CD14-positive monocyte (primary cell): Measurements from ENCODE around the gene SIGLEC7. TPM values are rescaled to one million over a fixed set of nuclear protein-coding genes. Genes with fewer than 3 reads are reported as not detected.

ENCODE experiments used
- DNase-seq, 3 donors: peaks; one replicate each; pipeline ENCODE4 v3.0.0-alpha.2; 2011 to 2022
- H2AFZ ChIP-seq: 2 replicates; pipeline ENCODE4 v1.6.0; 2012; ENCODE audit warnings: mild to moderate bottlenecking, low read depth, low read length, inconsistent platforms; ENCODE audit not compliant: insufficient read depth, poor library complexity, severe bottlenecking
- H3K27ac ChIP-seq, 2 donors: 1 replicate in 1 of 2; 2 replicates in 1 of 2; pipeline ENCODE4 v1.5.1; 2012 to 2013; ENCODE audit warnings: low read length in 2 of 2, control low read depth in 1 of 2, inconsistent platforms in 1 of 2, low read depth in 1 of 2, mild to moderate bottlenecking in 1 of 2
- H3K27me3 ChIP-seq, 2 donors: one replicate each; pipeline versions ENCODE4 v1.6.0 to v1.6.1; 2011 to 2013; ENCODE audit warnings: low read length in 2 of 2; ENCODE audit not compliant: control insufficient read depth in 2 of 2, insufficient read depth in 2 of 2
- H3K36me3 ChIP-seq, 2 donors: replicated peaks in 1 of 2; 1 replicate in 1 of 2; 2 replicates in 1 of 2; pipeline versions ENCODE4 v1.5.1 to v1.6.1; 2012 to 2013; ENCODE audit warnings: low read length in 2 of 2, control low read depth in 1 of 2, inconsistent platforms in 1 of 2, mild to moderate bottlenecking in 1 of 2; ENCODE audit not compliant: insufficient read depth in 2 of 2, control insufficient read depth in 1 of 2
- H3K4me1 ChIP-seq, 2 donors: 1 replicate in 1 of 2; 2 replicates in 1 of 2; pipeline versions ENCODE4 v1.5.1 to v1.6.1; 2012 to 2013; ENCODE audit warnings: low read length in 2 of 2, control low read depth in 1 of 2, inconsistent platforms in 1 of 2, mild to moderate bottlenecking in 1 of 2, moderate library complexity in 1 of 2; ENCODE audit not compliant: insufficient read depth in 2 of 2, control insufficient read depth in 1 of 2
- H3K4me2 ChIP-seq: replicated peaks from 2 replicates; pipeline ENCODE3; 2012; ENCODE audit warnings: low read length, moderate library complexity, mild to moderate bottlenecking; ENCODE audit not compliant: poor library complexity, severe bottlenecking; ENCODE audit errors: extremely low read depth
- H3K4me3 ChIP-seq, 3 experiments: fragments of 200-600 bp in 1 of 3; sonication (generic) in 1 of 3; replicated peaks in 1 of 3; 1 replicate in 2 of 3; 2 replicates in 1 of 3; pipeline ENCODE4 v1.5.1; 2011 to 2013; ENCODE audit warnings: low read length in 3 of 3, mild to moderate bottlenecking in 3 of 3, control low read depth in 2 of 3, low read depth in 2 of 3, inconsistent platforms in 1 of 3, moderate library complexity in 1 of 3
- H3K79me2 ChIP-seq: 2 replicates; pipeline ENCODE4 v1.6.0; 2012; ENCODE audit warnings: mild to moderate bottlenecking, control low read depth, inconsistent platforms, low read length, moderate library complexity; ENCODE audit not compliant: insufficient read depth
- H3K9ac ChIP-seq: 2 replicates; pipeline ENCODE4 v1.6.0; 2017; ENCODE audit warnings: low read length, mild to moderate bottlenecking; ENCODE audit not compliant: insufficient read depth, poor library complexity, severe bottlenecking
- H3K9me3 ChIP-seq, 2 donors: replicated peaks in 1 of 2; 1 replicate in 1 of 2; 2 replicates in 1 of 2; pipeline versions ENCODE4 v1.5.1 to v1.6.1; 2012 to 2013; ENCODE audit warnings: low read length in 2 of 2, control low read depth in 1 of 2; ENCODE audit not compliant: control insufficient read depth in 1 of 2, insufficient read depth in 1 of 2
- H4K20me1 ChIP-seq: 2 replicates; pipeline ENCODE4 v1.6.0; 2012; ENCODE audit warnings: mild to moderate bottlenecking, low read length, control low read depth, moderate library complexity; ENCODE audit not compliant: insufficient read depth
- H3K27ac Mint-ChIP-seq, 7 donors: one replicate each; pipeline ENCODE4 v1.8.0; 2020; ENCODE audit warnings: mild to moderate bottlenecking in 7 of 7, mixed read lengths in 7 of 7, moderate library complexity in 6 of 7, inconsistent platforms in 2 of 7
- H3K27me3 Mint-ChIP-seq, 3 donors: one replicate each; pipeline ENCODE4 v1.8.0; 2021 to 2022; ENCODE audit warnings: low read depth in 3 of 3, mild to moderate bottlenecking in 3 of 3, mixed read lengths in 3 of 3, moderate library complexity in 3 of 3, inconsistent platforms in 1 of 3
- H3K36me3 Mint-ChIP-seq, 2 donors: one replicate each; pipeline ENCODE4 v1.8.0; 2020; ENCODE audit warnings: mixed read lengths in 2 of 2, inconsistent platforms in 1 of 2, mild to moderate bottlenecking in 1 of 2
- H3K4me1 Mint-ChIP-seq: one replicate; pipeline ENCODE4 v1.8.0; 2020; ENCODE audit warnings: mild to moderate bottlenecking, mixed read lengths
- H3K4me3 Mint-ChIP-seq, 2 donors: one replicate each; pipeline ENCODE4 v1.8.0; 2020; ENCODE audit warnings: mild to moderate bottlenecking in 2 of 2, mixed read lengths in 2 of 2, moderate library complexity in 1 of 2
- H3K9me3 Mint-ChIP-seq, 7 donors: one replicate each; pipeline ENCODE4 v1.8.0; 2020 to 2022; ENCODE audit warnings: mixed read lengths in 7 of 7, mild to moderate bottlenecking in 6 of 7, moderate library complexity in 6 of 7, inconsistent platforms in 2 of 7
- CTCF ChIP-seq: fragments of 200-600 bp; IDR thresholded peaks from one replicate; pipeline ENCODE4 v1.8.0; 2022; ENCODE audit warnings: antibody characterized with exemption, mild to moderate bottlenecking
- WGBS: methylation state at CpG from one replicate; pipeline ENCODE4 v1.1.5; 2013; ENCODE audit warnings: missing lambda C conversion rate; ENCODE audit not compliant: insufficient coverage; 5-methylcytosine and 5-hydroxymethylcytosine counted together
- intact Hi-C, 2 donors: fragments of 100-400 bp; cut with micrococcal nuclease; formaldehyde crosslinking; loops; one replicate each; pipeline versions ENCODE4 v1.15.0 to v1.15.1; 2023
- polyA plus RNA-seq, 3 donors: library from polyadenylated mRNA; depleted of rRNA in 1 of 3; unstranded in 2 of 3; stranded (reverse) in 1 of 3; fragments of 300-500 nt in 2 of 3; fragments of >200 nt in 1 of 3; fragmentation: Illumina TruSeq in 2 of 3; gene quantifications; 1 replicate in 2 of 3; 2 replicates in 1 of 3; pipeline ENCODE4 v1.2.3, GENCODE V29; 2012 to 2021

The SIGLEC7 gene
- polyA plus RNA-seq, 3 donors: 71.8 to 93.3 (median 82.0) TPM

GRCh38 chr19:51110666-51110971 lies 31.5 kb upstream of the SIGLEC7 start:
- H3K4me1 Mint-ChIP-seq: peaks cover 51% of the 10 kb centered on the region
- H3K4me1 ChIP-seq: peaks cover 52 to 62% of the 10 kb centered on the region in 2 donors
- no peak for TF ChIP-seq CTCF
- H3K27me3 ChIP-seq: no peaks in the 10 kb centered on the region
- 63% methylated on average over 1 of the region's 1 CpG for WGBS
- no peak overlapping the region for H2AFZ ChIP-seq
- peaks cover 0 to under 1% of the 10 kb centered on the region in 2 donors for H3K36me3 ChIP-seq
- no peaks in the 10 kb centered on the region for H3K9me3 ChIP-seq
- peaks cover 26% of the 10 kb centered on the region for H3K79me2 ChIP-seq
- no peak overlapping the region for H3K27ac ChIP-seq
- H3K4me3 Mint-ChIP-seq: no peak overlapping the region
- H3K36me3 Mint-ChIP-seq: peaks cover 3 to 6% of the 10 kb centered on the region in 2 donors
- H3K4me3 ChIP-seq: no peak overlapping the region
- peaks cover 4% of the 10 kb centered on the region for H4K20me1 ChIP-seq
- no peak overlapping the region for H3K4me2 ChIP-seq
- peaks cover 2 to 4% (median 2%) of the 10 kb centered on the region in 3 donors for H3K27me3 Mint-ChIP-seq
- H3K9ac ChIP-seq: no peak overlapping the region
- peaks cover 0 to 1% (median 0%) of the 10 kb centered on the region in 7 donors for H3K9me3 Mint-ChIP-seq
- DNase-seq: no peak
- intact Hi-C loops: loop anchor here in 1 of 2 donors (5.0 kb wide), 1 partner anchor 37 kb away; no protein-coding TSS in a partner anchor
- no peak overlapping the region for H3K27ac Mint-ChIP-seq

GRCh38 chr19:51111606-51112005 lies 30.5 kb upstream of the SIGLEC7 start:
- peaks cover 55 to 66% of the 10 kb centered on the region in 2 donors for H3K4me1 ChIP-seq
- no peak overlapping the region for H3K4me2 ChIP-seq
- no peak overlapping the region for H3K27ac Mint-ChIP-seq

More at GRCh38 chr19:51111606-51112005, 30.5 kb upstream of the SIGLEC7 start:
- Mint-ChIP-seq H3K4me3 (no peak overlapping the region), H3K27me3 (peaks cover 2 to 4% (median 2%) of the 10 kb centered on the region in 3 donors), H3K9me3 (peaks cover 0 to 1% (median 0%) of the 10 kb centered on the region in 7 donors), H3K36me3 (peaks cover 0 to 1% of the 10 kb centered on the region in 2 donors), H3K4me1 (peaks cover 54% of the 10 kb centered on the region)
- Histone ChIP-seq H4K20me1 (peaks cover 2% of the 10 kb centered on the region), H3K4me3 (no peak overlapping the region), H3K79me2 (peaks cover 16% of the 10 kb centered on the region), H2AFZ (no peak overlapping the region), H3K27me3 (no peaks in the 10 kb centered on the region), H3K27ac (no peak overlapping the region), H3K36me3 (no peaks in the 10 kb centered on the region), H3K9me3 (no peaks in the 10 kb centered on the region), H3K9ac (no peak overlapping the region)
- peak; percentile 40 for TF ChIP-seq CTCF
- DNase-seq: no peak
- intact Hi-C loops: loop anchor here in 1 of 2 donors (5.0 kb wide), 1 partner anchor 36 kb away; no protein-coding TSS in a partner anchor
- 47% methylated on average over 6 of the region's 6 CpGs for WGBS
